HG03045 (cell line): ENCODE measurements around the gene NOL3.

Experiments
- ATAC-seq: cut with Tn5 transposase; IDR thresholded peaks from one replicate; pipeline ENCODE4 v1.9.1; 2021; ENCODE audit warnings: mild to moderate bottlenecking, moderate library complexity; ENCODE audit not compliant: unreplicated experiment

The NOL3 gene

DNA sequence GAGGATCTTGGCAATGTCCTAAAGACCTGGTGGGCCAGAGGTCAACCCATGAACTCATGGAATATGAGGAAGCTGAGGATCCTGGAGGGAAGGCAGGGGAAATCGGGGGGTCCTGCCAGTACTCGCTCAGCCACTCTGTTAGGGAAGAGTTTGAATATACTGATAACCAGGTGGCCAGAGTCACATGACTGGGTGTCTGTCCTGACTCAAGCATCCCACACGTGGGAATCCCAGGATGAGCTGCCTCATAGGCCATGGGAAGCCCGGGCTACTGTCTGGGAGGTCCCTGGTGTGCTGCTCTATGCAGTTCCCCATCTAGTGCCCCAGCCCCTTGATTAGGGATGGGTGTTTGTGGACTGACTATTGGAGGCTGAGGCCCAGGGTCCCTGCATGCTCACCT lies 18.0 kb downstream of the NOL3 start:
- ATAC-seq: no peak

DNA sequence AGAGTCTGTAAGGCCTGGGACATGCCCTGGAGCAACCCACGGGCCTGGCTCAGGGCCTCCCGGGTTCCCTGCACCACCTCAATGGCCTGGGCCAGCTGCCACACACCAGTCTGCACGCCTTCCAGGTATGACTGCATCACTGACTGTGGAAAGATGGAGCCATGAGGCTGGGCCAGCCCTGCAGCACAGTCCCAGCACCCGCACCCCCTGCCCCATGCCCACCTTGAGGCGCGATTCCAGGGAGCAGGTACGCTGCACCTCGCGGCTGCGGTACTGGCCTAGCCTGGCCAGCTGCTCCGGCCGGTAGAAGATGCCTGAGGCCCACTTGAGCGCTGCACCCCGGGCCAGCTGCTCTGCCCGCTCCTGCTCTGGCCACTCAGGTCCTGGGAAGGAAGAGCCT lies 18.5 kb downstream of the NOL3 start:
- no peak for ATAC-seq

DNA sequence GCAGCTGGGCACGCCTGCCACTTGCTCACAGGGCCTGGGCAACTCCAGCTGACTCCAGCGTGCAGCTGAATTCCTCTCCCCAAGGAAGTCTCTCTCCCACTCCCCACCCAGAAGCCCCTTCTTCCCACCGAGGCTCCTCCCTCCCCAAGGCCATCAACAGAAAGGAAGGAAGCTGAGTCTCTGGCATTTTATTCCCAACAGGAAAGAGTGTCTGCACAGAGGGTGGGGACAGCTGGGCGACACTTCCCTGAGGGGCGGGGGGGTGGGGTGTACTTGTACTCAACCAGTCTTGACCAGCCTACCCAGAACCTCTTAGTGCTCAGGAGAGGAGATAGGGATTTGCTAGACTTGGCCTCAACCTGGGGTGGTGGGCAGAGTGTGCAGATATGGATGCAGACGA lies 19.7 kb downstream of the NOL3 start, which contains the start of gene EXOC3L1:
TSS of gene EXOC3L1 (minus strand) at position 96 of the 400 bp plus-strand sequence. CDS start 460 bp downstream, outside the sequence.
- ATAC-seq: no peak

DNA sequence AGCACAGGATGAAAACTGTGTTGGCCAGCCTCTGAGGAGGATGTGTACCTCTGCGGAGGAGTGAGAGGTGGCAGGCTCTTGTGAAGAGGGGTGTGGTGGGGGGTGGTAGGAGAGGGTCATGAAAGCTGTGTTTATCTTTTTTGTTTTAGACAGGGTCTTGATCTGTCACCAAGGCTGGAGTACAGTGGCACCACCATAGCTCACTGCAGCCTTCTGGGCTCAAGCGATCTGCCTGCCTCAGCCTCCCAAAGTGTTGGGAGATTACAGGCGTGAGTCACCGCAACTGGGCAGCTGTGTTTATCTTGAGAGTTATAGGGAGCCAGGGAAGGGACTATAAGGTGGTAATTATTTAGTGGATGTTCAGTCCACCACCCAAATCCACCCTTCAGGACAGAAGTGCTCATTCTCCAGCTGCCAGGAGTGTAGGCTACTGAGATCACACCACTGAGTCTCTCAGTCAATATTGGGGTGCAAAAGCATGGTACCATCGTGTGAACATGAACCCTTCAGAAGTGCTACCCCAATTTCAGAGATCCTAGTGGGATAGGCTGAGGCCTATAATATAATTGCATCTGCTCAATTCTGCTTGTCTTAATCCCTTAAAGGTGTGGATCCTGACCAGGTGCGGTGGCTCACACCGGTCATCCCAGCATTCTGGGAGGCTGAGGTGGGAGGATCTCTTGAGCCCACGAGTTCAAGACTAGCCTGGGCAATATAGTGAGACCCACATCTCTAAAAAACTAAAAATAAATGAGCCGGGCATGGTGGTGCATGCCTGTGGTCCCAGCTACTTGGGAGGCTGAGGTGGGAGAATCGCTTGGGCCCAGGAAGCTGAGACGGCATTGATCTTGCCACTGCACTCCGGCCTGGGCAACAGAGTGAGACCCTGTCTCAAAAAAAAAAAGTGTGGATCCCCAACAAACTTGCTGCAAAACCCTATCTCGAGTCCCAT lies 20.4 kb downstream of the NOL3 start:
- ATAC-seq: no peak

DNA sequence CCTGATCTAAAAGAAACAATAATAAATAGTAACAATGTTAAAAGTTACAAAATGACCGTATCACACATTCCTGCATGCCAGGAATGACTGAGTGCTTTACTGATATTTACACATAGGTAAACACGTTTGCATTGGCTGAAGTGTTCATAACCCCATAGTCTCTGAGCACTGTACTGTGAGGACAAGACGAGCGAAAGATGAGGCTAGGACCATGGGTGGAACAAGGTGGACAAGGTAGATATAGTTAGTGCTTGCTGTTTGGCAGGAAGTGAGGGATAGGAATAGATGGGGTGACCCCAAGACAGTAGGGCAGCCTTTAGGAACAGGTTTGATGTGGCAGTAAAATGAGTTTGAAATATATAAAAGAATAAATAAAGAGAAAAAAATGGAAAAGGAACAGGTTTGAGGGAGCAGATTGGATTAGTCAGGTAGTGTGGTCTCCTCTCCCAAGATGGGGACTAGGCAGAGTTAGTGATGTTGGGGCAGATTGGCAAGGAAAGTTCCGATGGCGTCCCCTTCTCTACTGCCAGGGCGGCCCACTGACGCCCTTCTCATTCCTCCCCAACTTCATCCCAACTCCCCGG lies 21.2 kb downstream of the NOL3 start:
- no peak for ATAC-seq

DNA sequence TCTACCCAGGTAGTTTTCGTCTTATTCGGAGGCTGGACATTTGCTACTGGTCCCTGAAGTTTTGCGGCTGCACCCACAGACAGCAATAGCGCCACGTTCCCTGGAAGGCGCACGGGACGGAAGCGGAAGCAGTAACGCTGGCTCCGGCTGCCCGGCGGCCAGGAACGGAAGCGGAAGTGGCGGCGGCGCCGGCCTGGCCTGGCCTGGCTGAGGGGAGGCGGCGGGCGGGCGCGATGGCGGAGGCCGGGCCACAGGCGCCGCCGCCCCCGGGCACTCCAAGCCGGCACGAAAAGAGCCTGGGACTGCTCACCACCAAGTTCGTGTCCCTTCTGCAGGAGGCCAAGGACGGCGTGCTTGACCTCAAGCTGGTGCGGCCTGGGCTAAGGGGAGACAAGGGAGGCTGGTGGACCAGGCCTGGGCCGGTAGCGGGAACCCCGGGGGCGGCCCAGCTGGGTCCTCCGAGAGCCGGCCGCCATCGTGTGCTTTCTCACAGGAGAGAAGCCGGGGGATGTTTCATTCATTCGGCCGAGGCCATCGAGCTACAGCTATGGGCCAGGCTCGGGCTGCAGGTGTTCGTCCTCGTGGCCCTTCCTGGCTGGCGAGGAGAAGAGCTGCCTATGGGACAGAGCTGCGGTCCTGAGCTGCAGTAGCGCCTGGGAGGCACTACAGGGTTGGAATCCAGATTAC lies 21.8 kb downstream of the NOL3 start, which contains the start of gene E2F4:
TSS of gene E2F4 (plus strand) at position 161 of the 687 bp plus-strand sequence. CDS start at position 234, 73 bp downstream.
- ATAC-seq: peak; percentile 83

DNA sequence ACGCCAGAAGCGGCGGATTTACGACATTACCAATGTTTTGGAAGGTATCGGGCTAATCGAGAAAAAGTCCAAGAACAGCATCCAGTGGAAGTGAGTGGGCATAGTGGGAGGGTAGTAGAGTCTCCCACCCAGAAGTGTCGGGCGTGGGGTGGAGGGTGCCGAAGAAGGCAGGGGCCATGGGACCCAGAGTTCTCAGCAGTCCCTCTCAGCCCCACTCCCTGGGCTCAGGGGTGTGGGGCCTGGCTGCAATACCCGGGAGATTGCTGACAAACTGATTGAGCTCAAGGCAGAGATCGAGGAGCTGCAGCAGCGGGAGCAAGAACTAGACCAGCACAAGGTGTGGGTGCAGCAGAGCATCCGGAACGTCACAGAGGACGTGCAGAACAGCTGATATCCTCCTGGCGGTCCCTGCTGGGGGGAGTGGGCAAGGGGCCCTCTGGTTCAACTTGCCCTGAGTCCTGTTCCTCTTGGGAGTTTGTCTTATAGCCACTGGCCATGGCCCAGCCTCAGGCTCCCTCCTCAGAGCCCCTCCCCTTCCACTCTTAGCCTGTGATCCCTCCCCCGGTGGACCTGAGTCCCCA lies 22.5 kb downstream of the NOL3 start:
- no peak for ATAC-seq

DNA sequence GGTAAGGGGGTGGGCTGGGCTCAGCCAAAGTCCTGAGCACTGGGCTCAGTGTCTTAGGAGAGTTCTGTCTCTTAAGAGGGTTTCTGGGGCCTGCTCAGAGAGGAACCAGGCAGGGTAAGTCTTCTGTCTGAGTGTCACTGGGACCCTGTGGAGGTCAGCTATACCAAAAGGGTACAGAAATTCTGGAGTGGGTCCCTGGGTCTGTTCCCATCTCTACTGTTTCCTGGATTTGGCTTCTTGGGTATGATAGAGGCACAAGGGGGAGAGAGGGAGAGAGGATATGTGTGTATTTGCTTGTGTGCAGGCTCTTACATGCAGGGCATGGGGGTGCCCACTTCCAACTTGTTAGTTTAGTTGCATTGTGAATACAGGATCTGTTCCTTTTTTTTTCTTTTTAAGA lies 23.2 kb downstream of the NOL3 start:
- ATAC-seq: no peak

DNA sequence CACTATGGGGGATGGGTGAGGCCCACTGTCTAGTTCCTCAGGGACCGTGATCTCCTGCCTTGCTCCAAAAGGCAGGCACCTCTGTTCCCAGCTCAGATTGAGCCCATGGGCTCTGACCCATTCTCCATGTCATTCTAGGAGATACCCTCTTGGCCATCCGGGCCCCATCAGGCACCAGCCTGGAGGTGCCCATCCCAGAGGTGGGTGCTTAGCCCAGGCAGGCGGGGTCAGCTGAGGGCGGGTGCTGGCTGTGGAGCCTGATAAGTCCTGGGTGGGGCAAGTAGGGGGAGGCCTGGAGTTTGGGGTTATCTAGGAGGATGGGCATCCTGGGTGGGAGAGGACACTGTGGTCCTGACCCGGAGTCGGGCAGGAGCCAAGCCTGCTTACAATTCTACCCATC lies 23.9 kb downstream of the NOL3 start:
- ATAC-seq: no peak

DNA sequence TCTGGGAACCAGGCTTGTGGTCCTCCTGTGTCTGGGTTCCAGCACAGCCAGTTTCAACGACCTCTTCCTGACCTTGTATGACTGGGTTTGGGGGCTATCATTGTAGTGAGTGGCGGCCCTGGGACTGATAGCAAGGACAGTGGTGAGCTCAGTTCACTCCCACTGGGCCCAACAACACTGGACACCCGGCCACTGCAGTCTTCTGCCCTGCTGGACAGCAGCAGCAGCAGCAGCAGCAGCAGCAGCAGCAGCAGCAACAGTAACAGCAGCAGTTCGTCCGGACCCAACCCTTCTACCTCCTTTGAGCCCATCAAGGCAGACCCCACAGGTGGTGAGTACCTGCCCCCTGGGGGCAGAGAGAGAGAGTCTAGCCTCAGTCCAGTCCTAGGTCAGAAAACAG lies 25.3 kb downstream of the NOL3 start:
- no peak for ATAC-seq

DNA sequence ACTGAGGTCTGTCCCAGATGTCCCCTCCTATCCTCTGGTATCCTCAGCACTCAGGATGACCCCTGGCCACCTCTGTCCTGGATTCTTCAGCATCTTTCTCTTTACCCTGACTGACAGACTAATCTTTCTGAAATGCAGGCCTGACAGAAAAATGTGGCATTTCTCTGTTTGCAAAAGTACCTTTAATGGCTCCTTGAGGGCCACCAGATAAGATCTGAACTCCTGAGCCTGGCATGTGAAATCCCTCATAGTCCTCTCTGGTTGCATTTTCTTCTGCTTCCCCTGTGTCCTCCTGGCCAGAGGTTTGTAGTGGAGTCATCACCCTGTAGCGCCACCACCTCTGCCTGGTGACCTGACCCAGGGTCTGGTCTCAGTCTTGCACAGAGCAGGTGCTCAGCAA lies 26.5 kb downstream of the NOL3 start:
- ATAC-seq: no peak

DNA sequence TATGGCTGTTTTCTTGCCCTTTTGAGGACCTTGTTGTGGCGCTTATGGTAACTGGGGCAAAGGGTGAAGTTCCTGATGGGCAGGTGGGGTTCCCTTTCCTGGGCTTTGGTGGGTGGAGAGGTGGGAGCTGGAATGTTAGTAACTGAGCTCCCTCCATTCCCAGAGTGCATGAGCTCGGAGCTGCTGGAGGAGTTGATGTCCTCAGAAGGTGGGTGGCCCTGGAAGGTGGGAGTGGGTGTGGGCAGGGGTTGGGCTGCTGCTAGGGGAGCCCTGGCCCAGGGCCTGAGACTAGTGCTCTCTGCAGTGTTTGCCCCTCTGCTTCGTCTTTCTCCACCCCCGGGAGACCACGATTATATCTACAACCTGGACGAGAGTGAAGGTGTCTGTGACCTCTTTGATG lies 27.4 kb downstream of the NOL3 start:
- no peak for ATAC-seq

DNA sequence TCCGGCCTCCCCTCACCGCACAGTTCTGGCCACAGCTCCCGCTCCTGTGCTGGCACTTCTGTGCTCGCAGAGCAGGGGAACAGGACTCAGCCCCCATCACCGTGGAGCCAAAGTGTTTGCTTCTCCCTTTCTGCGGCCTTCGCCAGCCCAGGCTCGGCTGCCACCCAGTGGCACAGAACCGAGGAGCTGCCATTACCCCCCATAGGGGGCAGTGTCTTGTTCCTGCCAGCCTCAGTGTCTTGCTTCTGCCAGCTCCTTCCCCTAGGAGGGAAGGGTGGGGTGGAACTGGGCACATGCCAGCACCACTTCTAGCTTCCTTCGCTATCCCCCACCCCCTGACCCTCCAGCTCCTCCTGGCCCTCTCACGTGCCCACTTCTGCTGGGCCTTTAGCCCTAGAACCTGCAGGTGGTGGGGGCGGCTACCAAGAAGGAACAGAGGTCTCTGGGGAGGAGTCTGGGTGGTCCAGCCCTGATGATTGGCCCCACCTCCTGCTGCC lies 27.9 kb downstream of the NOL3 start:
- no peak for ATAC-seq

DNA sequence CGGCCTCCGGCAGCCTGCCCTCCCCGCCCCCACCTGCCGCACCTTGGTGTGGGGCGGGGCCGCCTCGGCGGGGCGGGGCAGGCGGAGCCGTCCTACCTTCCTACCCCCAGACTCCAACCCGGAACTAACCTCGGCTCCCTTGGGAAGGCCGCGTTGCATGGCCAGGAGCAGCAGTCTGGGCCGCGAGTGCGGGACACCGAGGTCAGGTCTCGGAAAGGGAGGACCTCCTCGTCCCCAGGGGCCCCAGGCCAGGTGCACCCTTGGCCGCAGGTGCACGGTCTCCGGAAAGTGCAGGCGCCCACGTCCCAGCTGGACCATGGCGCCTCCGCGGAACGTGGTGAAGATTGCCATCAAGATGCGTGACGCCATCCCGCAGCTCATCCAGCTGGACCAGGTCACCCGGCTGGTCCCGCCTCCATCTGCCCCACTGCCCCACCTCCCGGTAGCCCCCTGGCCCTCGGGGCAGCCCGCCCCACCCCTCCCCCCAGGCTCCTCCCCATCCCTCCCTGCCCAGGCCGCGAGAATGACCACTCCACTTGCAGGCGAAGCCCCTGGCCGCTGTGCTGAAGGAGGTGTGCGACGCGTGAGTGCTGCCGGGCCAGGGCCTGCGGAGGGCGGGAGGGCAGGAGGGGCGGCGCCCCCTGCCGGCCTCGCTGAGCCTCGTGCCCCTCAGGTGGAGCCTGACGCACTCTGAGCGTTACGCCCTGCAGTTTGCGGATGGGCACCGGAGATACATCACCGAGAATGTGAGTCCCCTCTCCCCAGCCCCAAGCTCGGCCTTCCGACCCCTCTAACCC lies 28.9 kb downstream of the NOL3 start, which contains the start of gene ELMO3:
TSS of gene ELMO3 (plus strand) at position 121 of the 797 bp plus-strand sequence. CDS start at position 317, 196 bp downstream.
- no peak for ATAC-seq

DNA sequence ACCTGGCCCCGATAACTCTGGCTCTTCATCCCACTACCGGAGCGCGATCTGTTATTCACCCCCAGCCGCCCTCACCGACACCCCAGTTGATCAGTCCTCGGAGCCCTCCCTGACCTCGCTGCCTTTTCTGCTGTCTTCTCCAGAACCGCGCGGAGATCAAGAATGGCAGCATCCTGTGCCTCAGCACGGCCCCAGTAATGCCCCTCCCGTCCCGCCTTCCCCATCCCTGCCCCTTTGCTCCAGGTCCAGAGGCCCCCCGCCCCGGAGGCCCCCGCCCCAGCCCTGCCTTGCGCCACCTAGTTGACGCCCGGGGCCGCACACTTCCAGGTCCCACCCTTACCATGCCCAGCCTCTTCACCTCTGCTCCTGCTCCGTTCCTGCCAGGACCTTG lies 29.5 kb downstream of the NOL3 start:
- no peak for ATAC-seq

DNA sequence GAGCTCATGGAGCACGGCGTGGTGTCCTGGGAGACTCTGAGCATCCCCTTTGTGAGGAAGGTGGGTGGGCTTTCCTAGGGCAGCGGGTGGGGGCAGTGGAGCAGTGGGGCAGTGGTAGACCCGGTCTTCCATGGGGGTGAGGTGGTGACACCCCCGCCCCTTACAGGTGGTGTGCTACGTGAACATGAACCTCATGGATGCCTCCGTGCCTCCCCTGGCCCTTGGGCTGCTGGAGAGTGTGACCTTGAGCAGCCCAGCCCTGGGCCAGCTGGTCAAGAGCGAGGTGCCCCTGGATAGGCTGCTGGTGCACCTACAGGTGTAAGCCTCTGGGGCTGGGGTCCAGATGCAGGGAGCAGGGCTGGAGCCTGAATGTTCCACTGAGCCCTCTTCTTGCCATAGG lies 30.2 kb downstream of the NOL3 start:
- ATAC-seq: no peak

DNA sequence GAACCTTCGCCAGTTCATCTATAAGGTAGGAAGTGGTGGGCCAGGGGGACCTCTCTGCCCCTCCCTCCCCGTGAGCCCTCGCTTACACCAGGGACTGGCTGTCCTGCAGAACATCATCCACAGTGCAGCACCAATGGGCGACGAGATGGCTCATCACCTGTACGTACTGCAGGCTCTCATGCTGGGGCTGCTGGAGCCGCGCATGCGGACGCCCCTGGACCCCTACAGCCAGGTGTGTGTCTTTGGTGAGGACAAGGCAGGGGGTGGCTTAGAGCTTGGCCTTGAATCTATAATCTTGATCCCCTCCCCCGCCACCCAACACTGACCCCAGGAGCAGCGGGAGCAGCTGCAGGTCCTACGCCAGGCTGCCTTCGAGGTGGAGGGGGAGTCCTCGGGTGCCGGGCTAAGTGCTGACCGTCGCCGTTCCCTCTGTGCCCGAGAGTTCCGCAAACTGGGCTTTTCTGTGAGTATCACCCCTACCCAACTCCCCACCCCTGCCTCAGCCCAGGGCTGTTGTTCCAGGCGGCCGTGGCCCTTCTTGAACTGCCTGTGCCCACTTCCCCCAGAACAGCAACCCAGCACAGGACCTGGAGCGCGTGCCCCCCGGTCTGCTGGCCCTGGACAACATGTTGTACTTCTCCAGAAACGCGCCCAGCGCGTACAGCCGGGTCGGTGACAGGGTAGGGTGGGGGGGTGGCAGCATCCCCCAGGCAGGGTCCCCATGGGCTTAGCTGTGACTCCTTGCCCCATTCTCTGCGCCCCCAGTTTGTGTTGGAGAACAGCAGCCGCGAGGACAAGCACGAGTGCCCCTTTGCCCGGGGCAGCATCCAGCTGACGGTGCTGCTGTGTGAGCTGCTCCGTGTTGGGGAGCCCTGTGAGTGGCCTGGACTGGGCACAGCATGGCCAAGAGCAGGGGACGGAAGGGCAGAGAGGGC lies 31.3 kb downstream of the NOL3 start:
- ATAC-seq: no peak

DNA sequence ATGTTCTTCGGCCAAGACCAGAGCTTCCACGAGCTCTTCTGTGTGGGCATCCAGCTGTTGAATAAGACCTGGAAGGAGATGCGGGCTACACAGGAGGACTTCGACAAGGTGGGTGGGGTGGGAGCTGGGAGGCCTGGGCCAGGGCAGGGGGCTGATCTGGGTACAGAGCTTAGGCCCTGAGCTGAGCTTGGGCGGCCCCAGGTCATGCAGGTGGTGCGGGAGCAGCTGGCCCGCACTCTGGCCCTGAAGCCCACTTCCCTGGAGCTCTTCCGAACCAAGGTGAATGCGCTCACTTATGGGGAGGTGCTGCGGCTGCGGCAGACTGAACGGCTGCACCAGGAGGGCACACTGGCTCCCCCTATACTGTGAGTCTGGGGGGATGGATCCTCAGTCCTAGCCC lies 32.1 kb downstream of the NOL3 start:
- no peak for ATAC-seq

DNA sequence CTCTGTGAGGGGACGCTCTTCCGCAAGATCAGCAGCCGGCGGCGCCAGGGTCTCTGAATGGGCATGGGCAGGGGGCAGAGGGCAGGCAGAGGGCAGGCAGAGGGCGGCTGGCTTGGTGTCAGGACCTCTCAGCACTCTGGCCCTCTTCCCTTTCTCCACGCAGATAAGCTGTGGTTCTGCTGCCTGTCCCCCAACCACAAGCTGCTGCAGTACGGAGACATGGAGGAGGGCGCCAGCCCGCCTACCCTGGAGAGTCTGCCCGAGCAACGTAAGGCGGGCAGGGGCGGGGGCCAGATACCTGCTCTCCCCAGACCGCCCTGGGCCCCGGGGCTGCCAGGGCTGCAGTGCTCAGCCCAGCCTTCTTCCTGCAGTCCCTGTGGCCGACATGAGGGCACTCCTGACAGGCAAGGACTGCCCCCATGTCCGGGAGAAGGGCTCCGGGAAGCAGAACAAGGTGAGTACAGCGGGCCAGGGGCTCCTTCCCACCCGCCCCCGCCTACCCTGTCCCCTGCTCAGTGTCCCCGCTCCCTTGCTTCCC lies 32.7 kb downstream of the NOL3 start:
- ATAC-seq: no peak
